K562 (cell line): ENCODE results near the gene EVL. TPM values are rescaled to one million over a fixed set of nuclear protein-coding genes. Genes with fewer than 3 reads are reported as not detected.

Experiments
- ATAC-seq: fragments of 200-7000 bp; cut with Tn5 transposase; 3 replicates; pipeline ENCODE4 v1.9.1; 2020; ENCODE audit warnings: moderate library complexity
- BruUV-seq: library from RNA; stranded (reverse); fragments of 400-500 nt; replicated peaks from 2 replicates; lab custom pipeline; 2021; lab: Mats Ljungman, UMichigan
- CTCF ChIA-PET: fragments of 300-600 bp; formaldehyde crosslinking; extraction: SDS; loops from one replicate; lab custom pipeline; 2021; ENCODE audit warnings: low intra/inter-chr PET ratio; lab: Yijun Ruan, JAX
- POLR2A ChIA-PET: fragments of 300-600, 350-650 bp; sonication (Branson Sonifier 250); formaldehyde crosslinking; extraction: SDS; loops from one replicate; lab custom pipeline; 2021; ENCODE audit warnings: antibody characterized with exemption, inconsistent platforms; lab: Yijun Ruan, JAX
- DNase-seq, 4 experiments: peaks; one replicate each; pipeline versions ENCODE4 v3.0.0 to v3.0.0-alpha.2; 2011 to 2018; ENCODE audit warnings: low spot score in 3 of 4, mixed read lengths in 3 of 4; ENCODE audit errors: extremely low read depth in 1 of 4
- FAIRE-seq: peaks from 2 replicates; lab custom pipeline; 2011; peaks lifted over from hg19 to GRCh38; lab: Jason Lieb, UNC
- H2AFZ ChIP-seq: 2 replicates; pipeline ENCODE4 v1.6.0; 2011; ENCODE audit warnings: low read depth, low read length, control low read depth, inconsistent platforms
- H3K27ac ChIP-seq: fragments of 200-600 bp; 3 replicates; pipeline ENCODE4 v1.8.0; 2011; ENCODE audit warnings: low read depth, mild to moderate bottlenecking, control low read depth, inconsistent platforms, low read length, moderate library complexity, mixed read lengths; ENCODE audit errors: extremely low read depth
- H3K27me3 ChIP-seq, 2 experiments: fragments of 300-600 bp in 1 of 2; 2 replicates in 1 of 2; 3 replicates in 1 of 2; pipeline versions ENCODE4 v1.6.0 to v1.8.0; 2011; ENCODE audit warnings: inconsistent platforms in 2 of 2, low read length in 2 of 2, mild to moderate bottlenecking in 1 of 2, mixed read lengths in 1 of 2, moderate library complexity in 1 of 2; ENCODE audit not compliant: control insufficient read depth in 2 of 2, insufficient read depth in 2 of 2
- H3K36me3 ChIP-seq: fragments of 300-600 bp; 3 replicates; pipeline ENCODE4 v1.8.0; 2011; ENCODE audit warnings: mild to moderate bottlenecking, low read length, inconsistent platforms; ENCODE audit not compliant: control insufficient read depth, insufficient read depth
- H3K4me1 ChIP-seq, 2 experiments: fragments of 200-600 bp in 1 of 2; replicated peaks in 1 of 2; 2 replicates in 1 of 2; 3 replicates in 1 of 2; pipeline versions ENCODE4 v1.5.1 to v1.8.0; 2011; ENCODE audit warnings: inconsistent platforms in 2 of 2, low read length in 2 of 2, mild to moderate bottlenecking in 1 of 2, mixed read lengths in 1 of 2, moderate library complexity in 1 of 2; ENCODE audit not compliant: control insufficient read depth in 2 of 2, insufficient read depth in 2 of 2
- H3K4me2 ChIP-seq: 2 replicates; pipeline ENCODE4 v1.6.1; 2011; ENCODE audit warnings: low read length, control low read depth, inconsistent platforms, mixed read lengths; ENCODE audit not compliant: insufficient read depth
- H3K4me3 ChIP-seq: fragments of 200-600 bp; sonication (generic), shearing (Covaris generic); 2 replicates; pipeline ENCODE4 v1.5.1; 2016; ENCODE audit warnings: control low read depth, inconsistent platforms
- H3K79me2 ChIP-seq: fragments of 200-600 bp; 3 replicates; pipeline ENCODE4 v1.8.0; 2011; ENCODE audit warnings: low read length, inconsistent platforms; ENCODE audit not compliant: control insufficient read depth, insufficient read depth
- H3K9ac ChIP-seq, 2 experiments: 2 replicates each; pipeline versions ENCODE4 v1.6.0 to v1.6.1; 2011; ENCODE audit warnings: low read depth in 2 of 2, low read length in 2 of 2, control low read depth in 1 of 2, inconsistent platforms in 1 of 2, mild to moderate bottlenecking in 1 of 2, mixed read lengths in 1 of 2; ENCODE audit not compliant: insufficient read depth in 1 of 2
- H3K9me1 ChIP-seq: one replicate; pipeline ENCODE4 v1.6.0; 2011; ENCODE audit warnings: inconsistent platforms, mild to moderate bottlenecking, low read length, moderate library complexity; ENCODE audit not compliant: control insufficient read depth, insufficient read depth
- H3K9me3 ChIP-seq: replicated peaks from 2 replicates; pipeline ENCODE4 v1.5.1; 2011; ENCODE audit warnings: low read depth, low read length, inconsistent platforms; ENCODE audit not compliant: control insufficient read depth, insufficient read depth
- H4K20me1 ChIP-seq: replicated peaks from 2 replicates; pipeline ENCODE4 v1.6.1; 2011; ENCODE audit warnings: low read length, inconsistent platforms, mixed read lengths; ENCODE audit not compliant: control insufficient read depth, insufficient read depth
- ARID3A ChIP-seq: IDR thresholded peaks from 2 replicates; pipeline ENCODE4 v1.6.1; 2012; ENCODE audit warnings: low read depth, low read length, improper control_type of control experiment, borderline replicate concordance
- GABPB1 ChIP-seq: sonication (generic); formaldehyde crosslinking; IDR thresholded peaks from 2 replicates; pipeline ENCODE4 v1.8.0; 2022; ENCODE audit warnings: mild to moderate bottlenecking, missing genetic modification reagents
- GMEB1 ChIP-seq: fragments of 250-450 bp; sonication (Bioruptor Pico); IDR thresholded peaks from 2 replicates; pipeline ENCODE4 v1.4.0; 2020; ENCODE audit warnings: mild to moderate bottlenecking
- IFI16 ChIP-seq: fragments of 250-450 bp; sonication (Bioruptor Pico); IDR thresholded peaks from 2 replicates; pipeline ENCODE4 v2.1.2; 2022; ENCODE audit warnings: mild to moderate bottlenecking, inconsistent platforms
- MLLT1 ChIP-seq, 2 experiments: fragments of 450-650 bp; IDR thresholded peaks; 2 replicates each; pipeline ENCODE4 v1.6.1; 2016
- MNT ChIP-seq, 2 experiments: fragments of 450-650 bp; conservative IDR thresholded peaks; 2 replicates each; pipeline ENCODE4 v1.6.1; 2017; ENCODE audit warnings: mild to moderate bottlenecking in 2 of 2, moderate library complexity in 2 of 2
- NFIC ChIP-seq: fragments of 450-650 bp; IDR thresholded peaks from 2 replicates; pipeline ENCODE4 v1.6.1; 2017; ENCODE audit warnings: mild to moderate bottlenecking, inconsistent platforms
- NUFIP1 ChIP-seq: fragments of 450-650 bp; IDR thresholded peaks from 2 replicates; pipeline ENCODE4 v1.6.1; 2018; ENCODE audit not compliant: partially characterized antibody
- PHF8 ChIP-seq: fragments of 200-600 bp; sonication (generic); IDR thresholded peaks from 2 replicates; pipeline ENCODE4 v1.6.1; 2012; ENCODE audit warnings: mixed run types, mild to moderate bottlenecking, inconsistent platforms, low read length, moderate library complexity, borderline replicate concordance
- POLR2AphosphoS2 ChIP-seq: IDR thresholded peaks from 2 replicates; pipeline ENCODE4 v1.6.1; 2012; ENCODE audit warnings: low read length, improper control_type of control experiment
- PYGO2 ChIP-seq: fragments of 450-650 bp; IDR thresholded peaks from 2 replicates; pipeline ENCODE4 v1.6.1; 2016; ENCODE audit warnings: mild to moderate bottlenecking, missing genetic modification characterization, moderate library complexity, missing compliant biosample characterization
- SMARCA4 ChIP-seq: fragments of 450-650 bp; IDR thresholded peaks from 2 replicates; pipeline ENCODE4 v1.6.1; 2016
- ZNF75A ChIP-seq: fragments of 450-650 bp; formaldehyde crosslinking; IDR thresholded peaks from 2 replicates; pipeline ENCODE4 v1.4.0; 2020; ENCODE audit warnings: mild to moderate bottlenecking
- WGBS: fragments of 100-300 bp; shearing (Covaris generic); methylation state at CpG from one replicate; pipeline ENCODE4 v1.1.6; 2016; ENCODE audit warnings: low coverage, mixed read lengths; ENCODE audit not compliant: insufficient coverage; ENCODE audit errors: missing lambda C conversion rate; 5-methylcytosine and 5-hydroxymethylcytosine counted together
- in situ Hi-C: fragments of 300-500 bp; cut with MboI; formaldehyde crosslinking; loops from 4 replicates; pipeline ENCODE4 v1.15.0; 2018; ENCODE audit warnings: inconsistent platforms, mixed read lengths
- intact Hi-C: fragments of 100-400 bp; cut with micrococcal nuclease; formaldehyde crosslinking; loops from 2 replicates; pipeline ENCODE4 v1.14.2; 2022
- polyA plus RNA-seq, 8 experiments: library from polyadenylated mRNA; depleted of rRNA in 4 of 8; stranded (reverse) in 5 of 8; unstranded in 3 of 8; fragments of >200 nt; fragmentation: Nextera tagmentation in 2 of 8; fragmentation: Illumina TruSeq in 1 of 8; extraction: Ambion mirVana in 2 of 8; extraction: Trizol in 1 of 8; gene quantifications; 2 replicates each; pipeline versions ENCODE4 v1.2.1 to v1.2.3, GENCODE V29; 2011 to 2014; ENCODE audit warnings: inconsistent platforms in 1 of 8, missing spikeins in 1 of 8
- total RNA-seq, 7 experiments: library from RNA; depleted of rRNA in 6 of 7; stranded (reverse); fragments of >200 nt in 6 of 7; fragmentation: Illumina TruSeq in 2 of 7; extraction: Trizol in 2 of 7; gene quantifications; 2 replicates each; pipeline versions ENCODE4 v1.2.1 to v1.2.3, GENCODE V29; 2011 to 2021; ENCODE audit warnings: low replicate concordance in 1 of 7

Gene EVL
- total and polyA plus RNA-seq, 9 of the 15 experiments (the other 6 are each of a cell fraction or from before 2014, with no cell fraction given): 2.9 to 43.4 (median 23.9) TPM

- TF ChIP-seq GMEB1 (CRISPR knock-in tag) (no peak), ZNF75A (CRISPR knock-in tag) (no peak), PHF8 (no peak), ARID3A (no peak), NUFIP1 (no peak)
Measured at GRCh38 chr14:100150932-100151587, 85.8 kb downstream of the EVL start (continued).

- no peak overlapping the region for H3K27ac ChIP-seq
- no peaks in the 10 kb centered on the region for H3K79me2 ChIP-seq
- in situ Hi-C loops (no loop called here), intact Hi-C loops (no loop called here)
- H3K36me3 ChIP-seq: no peaks in the 10 kb centered on the region
- peaks cover 8% of the 10 kb centered on the region for H3K9me3 ChIP-seq
- H4K20me1 ChIP-seq: no peaks in the 10 kb centered on the region
- no TSS peak for BruUV-seq
- no peak overlapping the region for H2AFZ ChIP-seq
- no peaks in the 10 kb centered on the region for H3K9me1 ChIP-seq
- H3K4me3 ChIP-seq: no peak overlapping the region
- no peaks in the 10 kb centered on the region for H3K27me3 ChIP-seq
- ATAC-seq (no peak), FAIRE-seq (no peak), DNase-seq (no peak)
- ChIA-PET CTCF (no interaction called here), POLR2A (interaction anchor here (0.6 to 1.4 kb wide), 3 partner anchors 8 to 40 kb away, joined by 3 to 4 read pairs (median 3); no protein-coding TSS in a partner anchor)
- WGBS: 71% methylated on average over 7 of the region's 10 CpGs
- H3K4me1 ChIP-seq: peaks cover 0 to 29% of the 10 kb centered on the region in 2 experiments; a peak in 2 of 5 replicates
- H3K9ac ChIP-seq: peak overlapping the region in 1 of 2 experiments; percentile 26; a peak in 1 of 4 replicates
- no peak overlapping the region for H3K4me2 ChIP-seq
- TF ChIP-seq SMARCA4 (no peak), NFIC (no peak), GABPB1 (no peak), MNT (conservative IDR thresholded peaks at IDR 0.05) (no peak), MLLT1 (IDR thresholded peaks at IDR 0.05) (no peak), IFI16 (no peak), POLR2AphosphoS2 (no peak), PYGO2 (no peak)
Measured at GRCh38 chr14:100152091-100152490, 86.9 kb downstream of the EVL start.
